BJ (cell line): ENCODE measurements around the gene FBXL7. TPM values are rescaled to one million over a fixed set of nuclear protein-coding genes. Genes with fewer than 3 reads are reported as not detected.

ENCODE experiments used
- CTCF ChIA-PET: fragments of 350-600 bp; formaldehyde crosslinking; extraction: SDS; loops from one replicate; lab custom pipeline; 2021; ENCODE audit warnings: antibody characterized with exemption, inconsistent platforms; lab: Yijun Ruan, JAX
- POLR2A ChIA-PET: fragments of 300-600 bp; sonication (Branson Sonifier 250); formaldehyde crosslinking; extraction: SDS; loops from one replicate; lab custom pipeline; 2021; ENCODE audit warnings: antibody characterized with exemption; lab: Charles Lee
- DNase-seq: peaks from one replicate; pipeline ENCODE4 v3.0.0-alpha.2; 2011; ENCODE audit warnings: low read depth
- H3K27me3 ChIP-seq: 2 replicates; pipeline ENCODE4 v1.6.0; 2011; ENCODE audit warnings: low read length; ENCODE audit not compliant: control insufficient read depth, insufficient read depth
- H3K36me3 ChIP-seq: 2 replicates; pipeline ENCODE4 v1.5.1; 2011; ENCODE audit warnings: low read length; ENCODE audit not compliant: control insufficient read depth, insufficient read depth
- H3K4me3 ChIP-seq: 2 replicates; pipeline ENCODE4 v1.5.1; 2011; ENCODE audit warnings: low read depth, mild to moderate bottlenecking, control low read depth, low read length
- CTCF ChIP-seq: IDR thresholded peaks from 2 replicates; pipeline ENCODE4 v1.5.1; 2011; ENCODE audit warnings: low read depth, mild to moderate bottlenecking, control low read depth, inconsistent platforms, low read length, moderate library complexity; ENCODE audit not compliant: insufficient read depth
- polyA plus RNA-seq: library from polyadenylated mRNA; depleted of rRNA; stranded (reverse); fragments of >200 nt; gene quantifications from 2 replicates; pipeline ENCODE4 v1.2.3, GENCODE V29; 2011

FBXL7 gene
- polyA plus RNA-seq, 1 experiment = 23.2 TPM

- no peak for DNase-seq
- ChIA-PET POLR2A (no interaction called here), CTCF (interaction anchor here (1.1 kb wide), 1 partner anchor 27 kb away, joined by 3 read pairs; no protein-coding TSS in a partner anchor)
These were observed 231.7 kb downstream of the FBXL7 start for GRCh38 chr5:15731699-15732098.

GRCh38 chr5:15734058-15734457 is 234.1 kb downstream of the FBXL7 start:
- H3K27me3 ChIP-seq = no peaks in the 10 kb centered on the region
- TF ChIP-seq CTCF = no peak
- no peak for DNase-seq
- no peak overlapping the region for H3K4me3 ChIP-seq
- no peaks in the 10 kb centered on the region for H3K36me3 ChIP-seq
- ChIA-PET POLR2A (no interaction called here), CTCF (no interaction called here)

More at GRCh38 chr5:15731699-15732098, 231.7 kb downstream of the FBXL7 start:
- H3K36me3 ChIP-seq = no peaks in the 10 kb centered on the region
- H3K27me3 ChIP-seq = no peaks in the 10 kb centered on the region
- no peak overlapping the region for H3K4me3 ChIP-seq
- TF ChIP-seq CTCF = no peak

- ChIA-PET CTCF (interaction anchor here (0.7 kb wide), 1 partner anchor 54 kb away, joined by 4 read pairs; no protein-coding TSS in a partner anchor), POLR2A (no interaction called here)
- no peak for TF ChIP-seq CTCF
- no peak for DNase-seq
- H3K27me3 ChIP-seq = no peaks in the 10 kb centered on the region
- no peaks in the 10 kb centered on the region for H3K36me3 ChIP-seq
- H3K4me3 ChIP-seq = no peak overlapping the region
These were observed 237.2 kb downstream of the FBXL7 start for GRCh38 chr5:15737036-15737821.

GRCh38 chr5:15737871-15738664 is 238.1 kb downstream of the FBXL7 start:
- DNase-seq = no peak
- CTCF ChIA-PET = interaction anchor here (1.8 kb wide), 1 partner anchor 87 kb away, joined by 4 read pairs; no protein-coding TSS in a partner anchor
- no peak overlapping the region for H3K4me3 ChIP-seq

More at GRCh38 chr5:15737871-15738664, 238.1 kb downstream of the FBXL7 start:
- H3K36me3 ChIP-seq = no peaks in the 10 kb centered on the region
- TF ChIP-seq CTCF = no peak
- no peaks in the 10 kb centered on the region for H3K27me3 ChIP-seq
- POLR2A ChIA-PET = no interaction called here
